H1 (cell line): ENCODE results near the gene MCF2L2. TPM values are rescaled to one million over a fixed set of nuclear protein-coding genes. Genes with fewer than 3 reads are reported as not detected.

ENCODE experiments used
- CTCF ChIA-PET: fragments of 300-600 bp; sonication (Branson Sonifier 250); formaldehyde crosslinking; loops from one replicate; lab custom pipeline; 2021; ENCODE audit not compliant: partially characterized antibody; lab: Charles Lee
- POLR2A ChIA-PET: fragments of 300-600 bp; sonication (Branson Sonifier 250); formaldehyde crosslinking; loops from one replicate; lab custom pipeline; 2021; ENCODE audit warnings: inconsistent platforms; ENCODE audit not compliant: partially characterized antibody; lab: Charles Lee
- DNase-seq, 2 experiments: peaks; one replicate each; pipeline versions ENCODE4 v3.0.0 to v3.0.0-alpha.2; 2010 to 2022; ENCODE audit warnings: low spot score in 2 of 2, low read depth in 1 of 2, mixed read lengths in 1 of 2
- FAIRE-seq: peaks from 2 replicates; lab custom pipeline; 2011; peaks lifted over from hg19 to GRCh38; lab: Jason Lieb, UNC
- H2AFZ ChIP-seq: 2 replicates; pipeline ENCODE4 v1.8.1; 2012; ENCODE audit warnings: low read length, inconsistent platforms
- H2AK5ac ChIP-seq: 2 replicates; pipeline ENCODE4 v1.6.1; 2013; ENCODE audit warnings: low read depth, low read length
- H2BK120ac ChIP-seq: replicated peaks from 2 replicates; pipeline ENCODE3; 2013; ENCODE audit warnings: low read depth, low read length, inconsistent platforms
- H2BK12ac ChIP-seq: 2 replicates; pipeline ENCODE4 v1.6.1; 2013; ENCODE audit warnings: low read depth, low read length
- H2BK15ac ChIP-seq: 2 replicates; pipeline ENCODE4 v1.6.1; 2013; ENCODE audit warnings: low read length
- H2BK20ac ChIP-seq: 2 replicates; pipeline ENCODE4 v1.6.1; 2013; ENCODE audit warnings: low read length
- H2BK5ac ChIP-seq: 2 replicates; pipeline ENCODE4 v1.6.1; 2013; ENCODE audit warnings: low read depth, low read length
- H3K14ac ChIP-seq: 2 replicates; pipeline ENCODE4 v1.6.1; 2013; ENCODE audit warnings: inconsistent platforms; ENCODE audit not compliant: insufficient read length
- H3K18ac ChIP-seq: 2 replicates; pipeline ENCODE4 v1.6.1; 2013; ENCODE audit warnings: low read length; ENCODE audit errors: extremely low read depth
- H3K23ac ChIP-seq: 2 replicates; pipeline ENCODE4 v1.6.1; 2013; ENCODE audit warnings: inconsistent platforms; ENCODE audit not compliant: insufficient read length
- H3K23me2 ChIP-seq: 2 replicates; pipeline ENCODE4 v1.6.1; 2013; ENCODE audit warnings: low read depth, low read length
- H3K27ac ChIP-seq: 2 replicates; pipeline ENCODE4 v1.6.1; 2011; ENCODE audit warnings: low read depth, low read length, inconsistent platforms
- H3K27me3 ChIP-seq, 4 experiments: replicated peaks in 1 of 4; 1 replicate in 1 of 4; 2 replicates in 3 of 4; pipeline versions ENCODE4 v1.6.1 to v1.8.1; 2011 to 2013; ENCODE audit warnings: low read length in 3 of 4, mild to moderate bottlenecking in 3 of 4, inconsistent platforms in 2 of 4, mixed read lengths in 2 of 4, moderate library complexity in 1 of 4; ENCODE audit not compliant: control insufficient read depth in 3 of 4, insufficient read depth in 3 of 4; ENCODE audit errors: extremely low read depth in 1 of 4
- H3K36me3 ChIP-seq, 4 experiments: 2 replicates each; pipeline versions ENCODE4 v1.6.1 to v1.8.1; 2011 to 2013; ENCODE audit warnings: mild to moderate bottlenecking in 4 of 4, low read length in 3 of 4, moderate library complexity in 2 of 4, control low read depth in 1 of 4, inconsistent platforms in 1 of 4; ENCODE audit not compliant: insufficient read depth in 4 of 4, control insufficient read depth in 2 of 4
- H3K4ac ChIP-seq: replicated peaks from 2 replicates; pipeline ENCODE3; 2013; ENCODE audit warnings: low read length, low read depth, mixed read lengths, inconsistent platforms; ENCODE audit not compliant: insufficient read length
- H3K4me1 ChIP-seq, 4 experiments: replicated peaks in 1 of 4; 1 replicate in 1 of 4; 2 replicates in 3 of 4; pipeline versions ENCODE4 v1.6.1 to v1.8.1; 2011 to 2013; ENCODE audit warnings: low read length in 3 of 4, inconsistent platforms in 2 of 4, mixed read lengths in 1 of 4; ENCODE audit not compliant: insufficient read depth in 4 of 4, control insufficient read depth in 3 of 4
- H3K4me2 ChIP-seq, 2 experiments: 2 replicates each; pipeline versions ENCODE4 v1.6.1 to v1.8.1; 2011 to 2013; ENCODE audit warnings: low read depth in 2 of 2, low read length in 2 of 2, control low read depth in 1 of 2, inconsistent platforms in 1 of 2, mild to moderate bottlenecking in 1 of 2; ENCODE audit not compliant: insufficient read depth in 1 of 2
- H3K4me3 ChIP-seq, 4 experiments: fragments of 200-600, 300-600 bp in 1 of 4; sonication (generic), shearing (Covaris generic), sonication (Bioruptor Twin) in 1 of 4; 2 replicates each; pipeline versions ENCODE4 v1.5.1 to v1.8.1; 2011 to 2016; ENCODE audit warnings: low read length in 4 of 4, low read depth in 3 of 4, control low read depth in 2 of 4, inconsistent platforms in 2 of 4, mild to moderate bottlenecking in 2 of 4, mixed read lengths in 1 of 4, moderate library complexity in 1 of 4; ENCODE audit not compliant: insufficient read depth in 2 of 4; ENCODE audit errors: extremely low read depth in 1 of 4
- H3K56ac ChIP-seq: replicated peaks from 2 replicates; pipeline ENCODE3; 2013; ENCODE audit warnings: low read depth, mild to moderate bottlenecking, mixed read lengths, low read length, inconsistent platforms; ENCODE audit not compliant: insufficient read length
- H3K79me1 ChIP-seq: 2 replicates; pipeline ENCODE4 v1.6.1; 2013; ENCODE audit warnings: low read depth, low read length, control low read depth
- H3K79me2 ChIP-seq, 2 experiments: 2 replicates each; pipeline versions ENCODE4 v1.6.1 to v1.8.1; 2012 to 2013; ENCODE audit warnings: low read length in 2 of 2, mild to moderate bottlenecking in 2 of 2, inconsistent platforms in 1 of 2; ENCODE audit not compliant: insufficient read depth in 2 of 2, control insufficient read depth in 1 of 2
- H3K9ac ChIP-seq, 4 experiments: replicated peaks in 1 of 4; 1 replicate in 1 of 4; 2 replicates in 3 of 4; pipeline versions ENCODE4 v1.6.1 to v1.8.1; 2011 to 2013; ENCODE audit warnings: low read depth in 3 of 4, low read length in 3 of 4, control low read depth in 2 of 4, mild to moderate bottlenecking in 2 of 4, moderate library complexity in 2 of 4, inconsistent platforms in 1 of 4; ENCODE audit errors: extremely low read depth in 1 of 4
- H3K9me3 ChIP-seq, 2 experiments: 2 replicates each; pipeline versions ENCODE4 v1.6.1 to v1.8.1; 2012 to 2013; ENCODE audit warnings: mild to moderate bottlenecking in 2 of 2, moderate library complexity in 2 of 2, control low read depth in 1 of 2, inconsistent platforms in 1 of 2, low read depth in 1 of 2, low read length in 1 of 2, mixed read lengths in 1 of 2; ENCODE audit not compliant: insufficient read depth in 2 of 2
- H4K20me1 ChIP-seq, 2 experiments: replicated peaks in 1 of 2; 2 replicates each; pipeline versions ENCODE3 to v1.8.1; 2011 to 2013; ENCODE audit warnings: inconsistent platforms in 2 of 2, low read length in 2 of 2, mild to moderate bottlenecking in 1 of 2; ENCODE audit not compliant: insufficient read depth in 2 of 2, control insufficient read depth in 1 of 2
- H4K5ac ChIP-seq: 2 replicates; pipeline ENCODE4 v1.6.1; 2013; ENCODE audit warnings: low read length, low read depth, mixed read lengths, inconsistent platforms; ENCODE audit not compliant: insufficient read length
- H4K8ac ChIP-seq: 2 replicates; pipeline ENCODE4 v1.8.0; 2013; ENCODE audit warnings: mild to moderate bottlenecking, moderate library complexity, low read length, inconsistent platforms; ENCODE audit not compliant: insufficient read depth; ENCODE audit errors: extremely low read depth
- H4K91ac ChIP-seq: replicated peaks from 2 replicates; pipeline ENCODE3; 2013; ENCODE audit warnings: low read length, mixed read lengths, inconsistent platforms; ENCODE audit not compliant: insufficient read length
- HDAC6 ChIP-seq: IDR thresholded peaks from one replicate; pipeline ENCODE4 v1.7.1; 2012; ENCODE audit warnings: low read depth, mild to moderate bottlenecking, inconsistent platforms, low read length, moderate library complexity
- WGBS, 2 experiments: shearing (Covaris generic) in 1 of 2; methylation state at CpG; one replicate each; pipeline versions ENCODE4 v1.1.6 to v1.1.7; 2013 to 2015; ENCODE audit warnings: low lambda C conversion rate in 2 of 2, mixed read lengths in 2 of 2, inconsistent platforms in 1 of 2, low coverage in 1 of 2, missing lambda C conversion rate in 1 of 2; ENCODE audit not compliant: insufficient replicate concordance in 2 of 2, insufficient coverage in 1 of 2, insufficient read length in 1 of 2; ENCODE audit errors: extremely low coverage in 1 of 2, missing lambda C conversion rate in 1 of 2; 5-methylcytosine and 5-hydroxymethylcytosine counted together
- polyA plus RNA-seq, 7 experiments: library from polyadenylated mRNA; depleted of rRNA in 3 of 7; stranded (reverse) in 5 of 7; unstranded in 2 of 7; fragments of >200 nt in 5 of 7; fragments of 200-250 nt in 2 of 7; gene quantifications; 1 replicate in 5 of 7; 2 replicates in 1 of 7; 4 replicates in 1 of 7; pipeline versions ENCODE4 v1.2.1 to v1.2.3, GENCODE V29; 2011 to 2013; ENCODE audit warnings: missing spikeins in 2 of 7, mixed read lengths in 2 of 7
- total RNA-seq: library from RNA; stranded (reverse); fragmentation: NEBNext Ultra II Directional; extraction: Animal tissue kit (Norgen Biotek cat#: 25700); gene quantifications from 2 replicates; pipeline ENCODE4 v1.2.1, GENCODE V29; 2021

MCF2L2 gene
- total and polyA plus RNA-seq, 2 of the 8 experiments (the other 6 are each of a cell fraction or from before 2014, with no cell fraction given), result 4.1 to 13.7 TPM

DNA sequence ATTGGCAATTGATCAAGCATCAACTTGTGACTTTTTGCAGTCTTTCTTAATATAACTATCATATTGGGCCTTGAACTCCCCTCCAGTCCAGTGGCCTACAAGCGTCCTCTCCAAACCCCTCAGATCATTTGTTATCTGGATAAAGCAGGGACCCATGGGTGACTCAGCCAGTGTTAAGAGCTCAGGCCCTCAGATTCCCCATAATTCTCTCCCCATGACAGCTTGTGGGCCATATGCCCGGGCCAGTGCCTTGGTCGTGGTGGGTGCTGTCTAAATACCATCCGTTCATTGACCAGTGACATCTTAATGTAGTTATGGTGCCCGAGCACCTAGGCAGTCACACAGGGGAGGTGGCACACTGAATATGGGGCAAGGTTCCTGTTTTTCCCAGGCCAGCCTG, 18.1 kb downstream of the MCF2L2 start:
- DNase-seq, result no peak
- FAIRE-seq, result no peak
- no peaks in the 10 kb centered on the region; a peak in 1 of 7 replicates for H3K4me1 ChIP-seq
- H3K36me3 ChIP-seq, result no peaks in the 10 kb centered on the region
- ChIA-PET POLR2A (interaction anchor here (1.0 to 2.1 kb wide), 3 partner anchors 12 to 18 kb away, joined by 3 to 10 read pairs (median 4); partner anchors contain the start of gene MCF2L2), CTCF (interaction anchor here (0.5 to 1.8 kb wide), 8 partner anchors 12 to 294 kb away, joined by 3 to 7 read pairs (median 4); no protein-coding TSS in a partner anchor)
- no peak for TF ChIP-seq HDAC6
- no peak overlapping the region for H4K5ac ChIP-seq
- no peak overlapping the region for H3K23ac ChIP-seq
- H3K79me2 ChIP-seq, result peaks cover 0 to 4% of the 10 kb centered on the region in 2 experiments; a peak in 3 of 4 replicates
- H4K20me1 ChIP-seq, result no peaks in the 10 kb centered on the region
- no peak overlapping the region for H2BK5ac ChIP-seq
- no peaks in the 10 kb centered on the region for H3K27me3 ChIP-seq
- no peak overlapping the region for H2BK15ac ChIP-seq
- H2BK20ac ChIP-seq, result no peak overlapping the region
- no peak overlapping the region for H4K91ac ChIP-seq
- H3K23me2 ChIP-seq, result no peaks in the 10 kb centered on the region
- H3K9me3 ChIP-seq, result no peaks in the 10 kb centered on the region
- no peak overlapping the region for H3K18ac ChIP-seq
- WGBS, 2 experiments, result 93% methylated on average over 5 of the region's 5 CpGs; no CpG with 5 or more reads in 1 of the 2 experiments
- no peak overlapping the region for H2AK5ac ChIP-seq
- no peak overlapping the region for H3K56ac ChIP-seq
- no peak overlapping the region for H3K4me2 ChIP-seq
- no peak overlapping the region for H2AFZ ChIP-seq
- no peak overlapping the region for H3K4ac ChIP-seq
- H2BK12ac ChIP-seq, result no peak overlapping the region
- no peaks in the 10 kb centered on the region; the same call in 1 of the 2 replicates for H3K79me1 ChIP-seq
- no peak overlapping the region for H3K9ac ChIP-seq
- no peak overlapping the region for H3K14ac ChIP-seq
- no peak overlapping the region for H4K8ac ChIP-seq
- no peak overlapping the region for H3K4me3 ChIP-seq
- no peak overlapping the region for H3K27ac ChIP-seq
- H2BK120ac ChIP-seq, result no peak overlapping the region
